IPS-15b (cell line): ENCODE data around the gene POU2F1.
"Not testable (repeated sequence)": the region's sequence is repeated elsewhere in the genome, so short reads cannot be mapped to it uniquely, and the experiment has no call there.

ENCODE experiments used
- H3K27me3 ChIP-seq: one replicate; pipeline ENCODE4 v1.6.1; 2013; ENCODE audit warnings: low read length; ENCODE audit not compliant: control insufficient read depth, insufficient read depth
- H3K36me3 ChIP-seq: one replicate; pipeline ENCODE4 v1.6.1; 2013; ENCODE audit warnings: low read length; ENCODE audit not compliant: control insufficient read depth, insufficient read depth
- H3K4me1 ChIP-seq: one replicate; pipeline ENCODE4 v1.6.1; 2013; ENCODE audit warnings: mild to moderate bottlenecking, low read length; ENCODE audit not compliant: control insufficient read depth, insufficient read depth
- H3K4me3 ChIP-seq: one replicate; pipeline ENCODE4 v1.5.1; 2013; ENCODE audit warnings: low read depth, low read length
- H3K9ac ChIP-seq: one replicate; pipeline ENCODE4 v1.6.1; 2013; ENCODE audit warnings: low read depth, mild to moderate bottlenecking, low read length
- H3K9me3 ChIP-seq: one replicate; pipeline ENCODE4 v1.6.1; 2013; ENCODE audit warnings: mild to moderate bottlenecking, low read length; ENCODE audit not compliant: control insufficient read depth, insufficient read depth

Gene POU2F1

DNA sequence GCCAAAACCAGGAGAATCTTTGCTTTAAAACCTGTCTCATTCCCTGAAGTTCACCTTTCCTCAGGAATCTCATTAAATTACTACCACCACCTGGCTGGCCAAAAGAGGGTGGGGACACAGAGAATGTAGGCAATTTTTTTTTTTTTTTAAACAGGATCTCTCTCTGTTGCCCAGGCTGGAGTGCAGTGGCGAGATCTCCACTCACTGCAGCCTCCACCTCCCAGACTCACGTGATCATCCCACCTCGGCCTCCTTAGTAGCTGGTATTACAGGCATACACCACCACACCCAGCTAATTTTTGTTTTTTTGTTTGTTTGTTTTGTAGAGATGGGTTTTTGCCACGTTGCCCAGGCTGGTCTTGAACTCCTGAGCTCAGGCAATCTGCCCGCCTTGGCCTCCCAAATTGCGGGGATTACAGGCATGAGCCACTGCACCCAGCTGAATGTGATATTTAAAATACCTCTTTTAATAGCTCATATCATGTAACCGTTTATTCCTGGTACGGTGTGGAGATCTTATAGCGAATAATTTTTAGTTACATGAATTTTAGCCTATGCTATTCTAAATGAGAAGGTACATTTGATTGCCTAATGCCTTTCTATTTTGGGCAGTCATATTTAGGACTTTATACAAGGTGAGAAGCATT lies 84.5 kb downstream of the POU2F1 start:
- peaks cover 8% of the 10 kb centered on the region for H3K4me1 ChIP-seq
- H3K36me3 ChIP-seq: no peaks in the 10 kb centered on the region

DNA sequence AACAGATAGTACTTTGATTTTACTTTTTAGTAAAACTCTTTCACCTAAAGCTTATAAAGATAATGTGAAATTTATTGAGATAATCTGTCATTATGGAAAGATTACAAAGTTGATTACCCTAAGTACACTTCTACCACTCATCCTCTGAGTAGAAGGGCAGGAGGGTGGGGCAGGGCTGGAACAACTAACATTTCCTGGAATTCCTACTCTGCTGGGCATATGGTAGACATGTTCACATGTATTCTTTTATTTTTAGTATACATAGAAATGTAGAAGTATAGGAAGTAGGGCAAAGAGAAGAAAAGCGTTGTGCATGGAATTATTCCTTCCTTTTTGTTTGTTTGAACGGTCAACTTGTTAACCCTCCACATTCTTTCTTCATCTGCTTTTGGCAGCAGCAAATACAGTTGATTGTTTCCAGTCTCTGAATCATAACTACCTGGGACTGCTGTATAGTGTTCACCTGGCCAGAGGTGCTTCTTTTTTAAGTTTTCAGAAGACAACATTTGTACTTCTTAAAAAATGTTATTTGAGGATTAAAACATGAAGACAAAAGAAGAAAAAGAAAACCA lies 85.1 kb downstream of the POU2F1 start:
- Histone ChIP-seq H3K9ac (no peak overlapping the region), H3K9me3 (no peaks in the 10 kb centered on the region), H3K4me3 (no peak overlapping the region), H3K4me1 (peaks cover 8% of the 10 kb centered on the region), H3K36me3 (no peaks in the 10 kb centered on the region), H3K27me3 (no peaks in the 10 kb centered on the region)

More for the DNA sequence above, 84.5 kb downstream of the POU2F1 start:
- no peak overlapping the region for H3K4me3 ChIP-seq
- H3K9me3 ChIP-seq: no peaks in the 10 kb centered on the region
- no peaks in the 10 kb centered on the region for H3K27me3 ChIP-seq
- no peak overlapping the region for H3K9ac ChIP-seq

- Histone ChIP-seq H3K4me3 (no peak overlapping the region), H3K36me3 (no peaks in the 10 kb centered on the region), H3K9me3 (no peaks in the 10 kb centered on the region), H3K4me1 (no peaks in the 10 kb centered on the region), H3K27me3 (no peaks in the 10 kb centered on the region), H3K9ac (no peak overlapping the region)
These were observed 90.0 kb downstream of the POU2F1 start for GRCh38 chr1:167310732-167311131.

GRCh38 chr1:167312871-167313270 lies 92.2 kb downstream of the POU2F1 start:
- Histone ChIP-seq H3K9me3 (no peaks in the 10 kb centered on the region), H3K36me3 (no peaks in the 10 kb centered on the region), H3K4me3 (no peak overlapping the region), H3K9ac (no peak overlapping the region), H3K27me3 (no peaks in the 10 kb centered on the region), H3K4me1 (no peaks in the 10 kb centered on the region)

- Histone ChIP-seq H3K9ac (no peak overlapping the region), H3K36me3 (peaks cover 3% of the 10 kb centered on the region), H3K4me3 (no peak overlapping the region), H3K9me3 (no peaks in the 10 kb centered on the region), H3K27me3 (no peaks in the 10 kb centered on the region), H3K4me1 (no peaks in the 10 kb centered on the region)
These were observed 94.0 kb downstream of the POU2F1 start for GRCh38 chr1:167314671-167315070.

DNA sequence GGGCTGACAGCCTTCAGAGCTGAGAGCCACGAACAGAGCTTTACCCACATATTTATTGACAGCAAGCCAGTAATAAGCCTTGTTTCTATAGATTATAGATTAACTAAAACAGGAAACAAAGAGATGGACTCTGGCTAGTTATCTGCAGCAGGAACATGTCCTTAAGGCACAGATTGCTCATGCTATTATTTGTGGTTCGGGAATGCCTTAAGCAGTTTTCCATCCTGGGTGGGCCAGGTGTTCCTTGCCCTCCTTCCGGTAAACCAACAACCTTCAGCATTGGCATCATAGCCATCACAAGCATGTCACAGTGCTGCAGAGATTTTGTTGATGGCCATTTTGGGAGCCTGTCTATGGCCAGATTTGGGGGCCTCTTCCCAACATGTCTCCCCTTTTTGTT lies 96.8 kb downstream of the POU2F1 start:
- peaks cover 2% of the 10 kb centered on the region for H3K9me3 ChIP-seq
- no peaks in the 10 kb centered on the region for H3K27me3 ChIP-seq
- peaks cover 3% of the 10 kb centered on the region for H3K36me3 ChIP-seq
- H3K9ac ChIP-seq: no peak overlapping the region
- no peak overlapping the region for H3K4me3 ChIP-seq
- no peaks in the 10 kb centered on the region for H3K4me1 ChIP-seq

GRCh38 chr1:167319206-167319605 lies 98.5 kb downstream of the POU2F1 start:
- H3K4me1 ChIP-seq, H3K36me3 ChIP-seq, H3K4me3 ChIP-seq, H3K9ac ChIP-seq, H3K27me3 ChIP-seq: not testable (repeated sequence)
- H3K9me3 ChIP-seq: peaks cover 14% of the 10 kb centered on the region

DNA sequence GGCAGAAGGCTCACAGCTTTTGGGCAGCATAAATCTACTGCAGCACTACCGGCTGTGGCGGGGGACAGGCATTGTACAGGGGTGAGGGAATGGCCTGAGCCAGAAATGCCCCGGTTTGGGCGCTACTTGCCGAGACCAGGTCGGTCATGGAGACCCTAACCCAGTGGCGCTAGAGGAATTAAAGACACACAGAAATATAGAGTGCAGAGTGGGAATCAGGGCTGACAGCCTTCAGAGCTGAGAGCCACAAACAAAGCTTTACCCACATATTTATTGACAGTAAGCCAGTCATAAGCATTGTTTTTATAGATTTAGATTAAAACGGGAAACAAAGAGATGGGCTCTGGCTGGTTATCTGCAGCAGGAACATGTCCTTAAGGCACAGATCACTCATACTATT lies 101.8 kb downstream of the POU2F1 start:
- Histone ChIP-seq H3K27me3 (no peaks in the 10 kb centered on the region), H3K4me1 (peaks cover under 1% of the 10 kb centered on the region), H3K4me3 (no peak overlapping the region), H3K9ac (no peak overlapping the region), H3K36me3 (peaks cover 6% of the 10 kb centered on the region), H3K9me3 (peaks cover 14% of the 10 kb centered on the region)

GRCh38 chr1:167325151-167325550 lies 104.5 kb downstream of the POU2F1 start:
- Histone ChIP-seq H3K9ac (no peak overlapping the region), H3K27me3 (no peaks in the 10 kb centered on the region), H3K4me1 (peaks cover 16% of the 10 kb centered on the region)

GRCh38 chr1:167328306-167328815 lies 107.7 kb downstream of the POU2F1 start:
- no peaks in the 10 kb centered on the region for H3K27me3 ChIP-seq
- H3K9ac ChIP-seq: no peak overlapping the region
- H3K36me3 ChIP-seq: peaks cover 1% of the 10 kb centered on the region
- peak overlapping the region; percentile 14 for H3K4me3 ChIP-seq
- H3K4me1 ChIP-seq: peaks cover 23% of the 10 kb centered on the region
- H3K9me3 ChIP-seq: peaks cover 5% of the 10 kb centered on the region

More at GRCh38 chr1:167325151-167325550, 104.5 kb downstream of the POU2F1 start:
- Histone ChIP-seq H3K36me3 (peaks cover 3% of the 10 kb centered on the region), H3K4me3 (no peak overlapping the region), H3K9me3 (peaks cover 14% of the 10 kb centered on the region)

- no peak overlapping the region for H3K9ac ChIP-seq
- H3K4me1 ChIP-seq: peaks cover 24% of the 10 kb centered on the region
- no peaks in the 10 kb centered on the region for H3K36me3 ChIP-seq
- no peaks in the 10 kb centered on the region for H3K9me3 ChIP-seq
- peak overlapping the region; percentile 14 for H3K4me3 ChIP-seq
- H3K27me3 ChIP-seq: no peaks in the 10 kb centered on the region
These were observed 108.3 kb downstream of the POU2F1 start for GRCh38 chr1:167328816-167329483.
